ENCODE measurements around the gene CHGA.

GRCh38 chr14:92948647-92949046, 25.7 kb downstream of the CHGA start:
- TF ChIP-seq, protein P1, sequence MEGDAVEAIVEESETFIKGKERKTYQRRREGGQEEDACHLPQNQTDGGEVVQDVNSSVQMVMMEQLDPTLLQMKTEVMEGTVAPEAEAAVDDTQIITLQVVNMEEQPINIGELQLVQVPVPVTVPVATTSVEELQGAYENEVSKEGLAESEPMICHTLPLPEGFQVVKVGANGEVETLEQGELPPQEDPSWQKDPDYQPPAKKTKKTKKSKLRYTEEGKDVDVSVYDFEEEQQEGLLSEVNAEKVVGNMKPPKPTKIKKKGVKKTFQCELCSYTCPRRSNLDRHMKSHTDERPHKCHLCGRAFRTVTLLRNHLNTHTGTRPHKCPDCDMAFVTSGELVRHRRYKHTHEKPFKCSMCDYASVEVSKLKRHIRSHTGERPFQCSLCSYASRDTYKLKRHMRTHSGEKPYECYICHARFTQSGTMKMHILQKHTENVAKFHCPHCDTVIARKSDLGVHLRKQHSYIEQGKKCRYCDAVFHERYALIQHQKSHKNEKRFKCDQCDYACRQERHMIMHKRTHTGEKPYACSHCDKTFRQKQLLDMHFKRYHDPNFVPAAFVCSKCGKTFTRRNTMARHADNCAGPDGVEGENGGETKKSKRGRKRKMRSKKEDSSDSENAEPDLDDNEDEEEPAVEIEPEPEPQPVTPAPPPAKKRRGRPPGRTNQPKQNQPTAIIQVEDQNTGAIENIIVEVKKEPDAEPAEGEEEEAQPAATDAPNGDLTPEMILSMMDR (IDR thresholded peaks at IDR 0.05; ENCODE audit: poor library complexity, severe bottlenecking), result no peak
- TF ChIP-seq POLR2AphosphoS5 (IDR thresholded peaks at IDR 0.05), result no peak
- no peak for TF ChIP-seq EZH2 (IDR thresholded peaks at IDR 0.05; ENCODE audit: borderline replicate concordance, insufficient read depth, low read length, poor library complexity, severe bottlenecking)
- TF ChIP-seq MXI1 (conservative IDR thresholded peaks at IDR 0.05; ENCODE audit: poor library complexity, severe bottlenecking), result no peak
- TF ChIP-seq RAD21 (conservative IDR thresholded peaks at IDR 0.05), result no peak
- TF ChIP-seq, protein P2, sequence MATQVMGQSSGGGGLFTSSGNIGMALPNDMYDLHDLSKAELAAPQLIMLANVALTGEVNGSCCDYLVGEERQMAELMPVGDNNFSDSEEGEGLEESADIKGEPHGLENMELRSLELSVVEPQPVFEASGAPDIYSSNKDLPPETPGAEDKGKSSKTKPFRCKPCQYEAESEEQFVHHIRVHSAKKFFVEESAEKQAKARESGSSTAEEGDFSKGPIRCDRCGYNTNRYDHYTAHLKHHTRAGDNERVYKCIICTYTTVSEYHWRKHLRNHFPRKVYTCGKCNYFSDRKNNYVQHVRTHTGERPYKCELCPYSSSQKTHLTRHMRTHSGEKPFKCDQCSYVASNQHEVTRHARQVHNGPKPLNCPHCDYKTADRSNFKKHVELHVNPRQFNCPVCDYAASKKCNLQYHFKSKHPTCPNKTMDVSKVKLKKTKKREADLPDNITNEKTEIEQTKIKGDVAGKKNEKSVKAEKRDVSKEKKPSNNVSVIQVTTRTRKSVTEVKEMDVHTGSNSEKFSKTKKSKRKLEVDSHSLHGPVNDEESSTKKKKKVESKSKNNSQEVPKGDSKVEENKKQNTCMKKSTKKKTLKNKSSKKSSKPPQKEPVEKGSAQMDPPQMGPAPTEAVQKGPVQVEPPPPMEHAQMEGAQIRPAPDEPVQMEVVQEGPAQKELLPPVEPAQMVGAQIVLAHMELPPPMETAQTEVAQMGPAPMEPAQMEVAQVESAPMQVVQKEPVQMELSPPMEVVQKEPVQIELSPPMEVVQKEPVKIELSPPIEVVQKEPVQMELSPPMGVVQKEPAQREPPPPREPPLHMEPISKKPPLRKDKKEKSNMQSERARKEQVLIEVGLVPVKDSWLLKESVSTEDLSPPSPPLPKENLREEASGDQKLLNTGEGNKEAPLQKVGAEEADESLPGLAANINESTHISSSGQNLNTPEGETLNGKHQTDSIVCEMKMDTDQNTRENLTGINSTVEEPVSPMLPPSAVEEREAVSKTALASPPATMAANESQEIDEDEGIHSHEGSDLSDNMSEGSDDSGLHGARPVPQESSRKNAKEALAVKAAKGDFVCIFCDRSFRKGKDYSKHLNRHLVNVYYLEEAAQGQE (IDR thresholded peaks at IDR 0.05; ENCODE audit: borderline replicate concordance), result no peak
- no peak for TF ChIP-seq TAF1 (IDR thresholded peaks at IDR 0.05; ENCODE audit: low read depth)

Measured in neural cell (in vitro differentiated cells).